T-helper 1 cell treated with Interleukin-12 subunit alpha and Interleukin-12 subunit beta and Interleukin-4 antibody, amounts not matched to agents 30 ng/mL and 1 ng/mL, for 36 hours (primary cell): ENCODE results near the gene CLEC9A. TPM values are rescaled to one million over a fixed set of nuclear protein-coding genes. Genes with fewer than 3 reads are reported as not detected.
"Not testable (repeated sequence)": the region's sequence is repeated elsewhere in the genome, so short reads cannot be mapped to it uniquely, and the experiment has no call there.

Experiments used
- intact Hi-C: fragments of 100-400 bp; cut with micrococcal nuclease; formaldehyde crosslinking; loops from one replicate; pipeline ENCODE4 v1.15.1; 2024
- total RNA-seq: library from RNA; stranded (reverse); gene quantifications from 2 replicates; pipeline ENCODE4 v1.2.3, GENCODE V29; 2022

The CLEC9A gene
- not detected in 2 replicates for total RNA-seq

GRCh38 chr12:10030446-10030845 is at the start of gene CLEC9A:
CLEC9A (plus strand) TSS chr12:10030682; CDS start chr12:10052688, 22,006 bp downstream.
- intact Hi-C loops = loop anchor here (5.0 kb wide), 1 partner anchor 283 kb away; no protein-coding TSS in a partner anchor

GRCh38 chr12:9991876-9992275 is 38.6 kb upstream of the CLEC9A start:
- intact Hi-C loops = no loop called here

GRCh38 chr12:9992296-9992695 is 38.2 kb upstream of the CLEC9A start:
- intact Hi-C loops = no loop called here

GRCh38 chr12:9999016-9999415 is 31.5 kb upstream of the CLEC9A start, which contains the start of gene CLEC1B:
CLEC1B (minus strand) TSS chr12:9999121; CDS start chr12:9999100, 21 bp downstream.
- intact Hi-C loops = loop anchor here (2.0 kb wide), 1 partner anchor 40 kb away; no protein-coding TSS in a partner anchor

GRCh38 chr12:10001171-10001776 is 29.2 kb upstream of the CLEC9A start:
- intact Hi-C loops = no loop called here

- intact Hi-C loops = no loop called here
These were observed 17.7 kb upstream of the CLEC9A start for GRCh38 chr12:10012630-10013330.

GRCh38 chr12:10015450-10015849 is 15.0 kb upstream of the CLEC9A start:
- intact Hi-C loops = no loop called here

- intact Hi-C loops = no loop called here
These were observed 13.6 kb upstream of the CLEC9A start for GRCh38 chr12:10016881-10017280.

GRCh38 chr12:10018386-10018785 is 12.1 kb upstream of the CLEC9A start:
- intact Hi-C loops = no loop called here

GRCh38 chr12:10021342-10021741 is 9.1 kb upstream of the CLEC9A start:
- intact Hi-C loops = no loop called here

- intact Hi-C loops = no loop called here
These were observed 5.2 kb upstream of the CLEC9A start for GRCh38 chr12:10025236-10025635.

- intact Hi-C loops = not testable (repeated sequence)
These were observed 3.8 kb upstream of the CLEC9A start for GRCh38 chr12:10026666-10027065.

- intact Hi-C loops = no loop called here
These were observed 3.2 kb upstream of the CLEC9A start for GRCh38 chr12:10027311-10027710.

GRCh38 chr12:10027721-10028120 is 2.8 kb upstream of the CLEC9A start:
- intact Hi-C loops = no loop called here

GRCh38 chr12:10031321-10031720 is 839 bp downstream of the CLEC9A start:
- intact Hi-C loops = loop anchor here (5.0 kb wide), 1 partner anchor 284 kb away; no protein-coding TSS in a partner anchor

- intact Hi-C loops = loop anchor here (5.0 kb wide), 1 partner anchor 284 kb away; no protein-coding TSS in a partner anchor
These were observed 1.3 kb downstream of the CLEC9A start for GRCh38 chr12:10031771-10032175.

GRCh38 chr12:10033783-10034545 is 3.5 kb downstream of the CLEC9A start:
- intact Hi-C loops = loop anchor here (1.0 to 5.0 kb wide), 3 partner anchors 106 to 287 kb away; no protein-coding TSS in a partner anchor

GRCh38 chr12:10042167-10042566 is 11.7 kb downstream of the CLEC9A start:
- intact Hi-C loops = no loop called here

- intact Hi-C loops = no loop called here
These were observed 18.0 kb downstream of the CLEC9A start for GRCh38 chr12:10048526-10048925.

- intact Hi-C loops = no loop called here
These were observed 21.9 kb downstream of the CLEC9A start for GRCh38 chr12:10052193-10052913.

- intact Hi-C loops = no loop called here
These were observed 27.9 kb downstream of the CLEC9A start for GRCh38 chr12:10058387-10058786.
